ENCODE measurements around the gene PCLO. TPM values are rescaled to one million over a fixed set of nuclear protein-coding genes. Genes with fewer than 3 reads are reported as not detected.

The PCLO gene
- total RNA-seq, 1 experiment from 2014 or later, result 4.1 TPM

DNA sequence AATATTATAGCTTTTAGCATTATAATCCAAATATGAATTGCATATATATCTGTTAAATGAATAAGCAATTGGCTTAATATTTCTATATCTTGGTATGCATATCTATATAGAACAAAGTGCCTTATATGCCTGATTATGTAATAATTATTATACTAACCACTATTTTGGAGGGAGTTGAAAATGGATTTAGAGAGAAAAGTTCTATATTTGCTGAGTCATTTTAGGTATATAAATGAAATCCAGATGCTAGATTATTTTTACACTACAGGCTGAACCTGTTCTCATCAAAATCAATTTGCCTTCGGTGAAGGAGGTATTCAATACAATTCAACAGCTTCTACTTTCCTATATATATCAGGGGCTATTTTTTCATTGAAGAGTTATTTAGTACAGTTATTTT, 276.4 kb downstream of the PCLO start:
- Mint-ChIP-seq H3K4me3 (ENCODE audit: unreplicated experiment) (no peak overlapping the region), H3K27me3 (ENCODE audit: insufficient read depth, unreplicated experiment) (no peaks in the 10 kb centered on the region), H3K9me3 (ENCODE audit: unreplicated experiment) (no peaks in the 10 kb centered on the region), H3K36me3 (ENCODE audit: insufficient read depth, unreplicated experiment) (no peaks in the 10 kb centered on the region), H3K4me1 (ENCODE audit: low read depth, unreplicated experiment) (no peaks in the 10 kb centered on the region), H3K27ac (ENCODE audit: unreplicated experiment) (no peak overlapping the region)
- ChIA-PET CTCF (no interaction called here), POLR2A (no interaction called here)
- Histone ChIP-seq H3K4me1 (no peaks in the 10 kb centered on the region), H3K27me3 (replicated peaks; ENCODE audit: control insufficient read depth, insufficient read depth, low read length) (no peaks in the 10 kb centered on the region), H3K9me3 (no peaks in the 10 kb centered on the region), H3K36me3 (ENCODE audit: control insufficient read depth, insufficient read depth, low read length) (no peaks in the 10 kb centered on the region), H3K4me3 (ENCODE audit: low read depth, low read length) (no peak overlapping the region)
- intact Hi-C loops (cut with micrococcal nuclease; ENCODE audit: unreplicated experiment), result no loop called here
- DNase-seq, result no peak
- TF ChIP-seq, protein P1, sequence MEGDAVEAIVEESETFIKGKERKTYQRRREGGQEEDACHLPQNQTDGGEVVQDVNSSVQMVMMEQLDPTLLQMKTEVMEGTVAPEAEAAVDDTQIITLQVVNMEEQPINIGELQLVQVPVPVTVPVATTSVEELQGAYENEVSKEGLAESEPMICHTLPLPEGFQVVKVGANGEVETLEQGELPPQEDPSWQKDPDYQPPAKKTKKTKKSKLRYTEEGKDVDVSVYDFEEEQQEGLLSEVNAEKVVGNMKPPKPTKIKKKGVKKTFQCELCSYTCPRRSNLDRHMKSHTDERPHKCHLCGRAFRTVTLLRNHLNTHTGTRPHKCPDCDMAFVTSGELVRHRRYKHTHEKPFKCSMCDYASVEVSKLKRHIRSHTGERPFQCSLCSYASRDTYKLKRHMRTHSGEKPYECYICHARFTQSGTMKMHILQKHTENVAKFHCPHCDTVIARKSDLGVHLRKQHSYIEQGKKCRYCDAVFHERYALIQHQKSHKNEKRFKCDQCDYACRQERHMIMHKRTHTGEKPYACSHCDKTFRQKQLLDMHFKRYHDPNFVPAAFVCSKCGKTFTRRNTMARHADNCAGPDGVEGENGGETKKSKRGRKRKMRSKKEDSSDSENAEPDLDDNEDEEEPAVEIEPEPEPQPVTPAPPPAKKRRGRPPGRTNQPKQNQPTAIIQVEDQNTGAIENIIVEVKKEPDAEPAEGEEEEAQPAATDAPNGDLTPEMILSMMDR (IDR thresholded peaks at IDR 0.05; ENCODE audit: insufficient read depth in 1 of 2, low read depth in 1 of 2, low read length in 1 of 2, severe bottlenecking in 1 of 2, unreplicated experiment in 1 of 2), result no peak
- no TSS peak for BruUV-seq (replicated peaks)

DNA sequence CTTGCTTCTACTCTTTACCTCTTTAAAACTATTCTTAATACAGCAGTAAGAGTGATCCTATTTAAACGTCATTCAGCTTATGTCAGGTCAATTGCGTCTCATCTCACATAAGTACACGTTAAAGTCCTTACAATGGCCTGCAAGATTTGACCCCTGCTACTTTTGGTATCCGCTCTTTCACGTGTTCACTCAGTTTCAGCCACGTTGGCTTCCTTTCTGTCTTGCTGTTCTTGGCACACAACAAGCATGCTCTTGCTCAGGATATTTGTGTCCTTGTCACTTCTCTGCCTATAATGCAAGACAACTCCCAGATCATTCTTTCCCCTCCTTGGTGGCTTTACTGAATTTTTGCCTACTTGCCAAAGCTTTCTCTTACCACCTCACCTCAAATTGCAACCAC, 296.8 kb downstream of the PCLO start:
- intact Hi-C loops (cut with micrococcal nuclease; ENCODE audit: unreplicated experiment), result no loop called here
- CTCF ChIA-PET, result no interaction called here

DNA sequence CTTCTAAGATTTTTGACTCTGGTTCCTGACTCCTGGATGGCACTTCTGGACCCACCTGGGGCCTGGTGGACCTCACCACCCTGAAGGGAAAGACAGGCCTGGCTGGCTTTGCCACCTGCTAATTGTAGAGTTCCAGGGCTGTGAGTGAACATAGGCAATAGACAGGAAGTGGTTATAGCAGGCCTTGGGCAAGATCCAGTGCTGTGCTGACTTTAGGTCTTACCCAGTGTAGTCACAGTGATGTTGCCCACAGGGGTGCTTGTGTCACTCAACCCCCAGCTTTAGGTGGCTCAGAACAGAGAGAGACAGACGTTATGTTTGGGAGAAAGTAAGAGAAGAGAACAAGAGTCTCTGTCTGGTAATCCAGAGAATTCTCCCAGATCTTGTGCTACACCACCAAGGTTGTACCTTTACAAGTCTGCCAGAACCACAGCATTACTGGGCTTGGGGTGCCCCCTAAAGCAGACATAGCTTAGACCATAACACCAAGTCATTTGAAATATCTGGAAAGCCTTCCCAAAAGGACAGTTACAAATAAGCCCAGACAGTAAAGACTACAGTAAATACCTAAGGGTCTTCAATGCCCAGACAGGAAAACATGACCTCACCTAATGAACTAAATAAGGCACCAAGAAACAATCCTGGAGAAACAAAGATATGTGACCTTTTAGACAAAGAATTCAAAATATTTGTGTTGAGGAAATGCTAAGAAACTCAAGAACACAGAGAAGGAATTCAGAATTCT, 303.4 kb downstream of the PCLO start:
- no peaks in the 10 kb centered on the region for H3K4me1 ChIP-seq
- no peaks in the 10 kb centered on the region for H3K9me3 Mint-ChIP-seq (ENCODE audit: unreplicated experiment)
- ChIA-PET CTCF (no interaction called here), POLR2A (no interaction called here)
- no peaks in the 10 kb centered on the region for H3K36me3 Mint-ChIP-seq (ENCODE audit: insufficient read depth, unreplicated experiment)
- H3K27ac Mint-ChIP-seq (ENCODE audit: unreplicated experiment), result no peak overlapping the region
- TF ChIP-seq, protein P1 (IDR thresholded peaks at IDR 0.05; ENCODE audit: insufficient read depth in 1 of 2, low read depth in 1 of 2, low read length in 1 of 2, severe bottlenecking in 1 of 2, unreplicated experiment in 1 of 2), result no peak
- no peaks in the 10 kb centered on the region for H3K27me3 ChIP-seq (replicated peaks; ENCODE audit: control insufficient read depth, insufficient read depth, low read length)
- DNase-seq, result no peak
- H3K4me3 ChIP-seq (ENCODE audit: low read depth, low read length), result no peak overlapping the region
- no peaks in the 10 kb centered on the region for H3K27me3 Mint-ChIP-seq (ENCODE audit: insufficient read depth, unreplicated experiment)
- no TSS peak for BruUV-seq (replicated peaks)
- intact Hi-C loops (cut with micrococcal nuclease; ENCODE audit: unreplicated experiment), result no loop called here
- H3K4me3 Mint-ChIP-seq (ENCODE audit: unreplicated experiment), result no peak overlapping the region
- no peaks in the 10 kb centered on the region for H3K36me3 ChIP-seq (ENCODE audit: control insufficient read depth, insufficient read depth, low read length)
- H3K9me3 ChIP-seq, result no peaks in the 10 kb centered on the region
- no peaks in the 10 kb centered on the region for H3K4me1 Mint-ChIP-seq (ENCODE audit: low read depth, unreplicated experiment)

More for the DNA sequence above, 296.8 kb downstream of the PCLO start:
- Histone ChIP-seq H3K36me3 (ENCODE audit: control insufficient read depth, insufficient read depth, low read length) (no peaks in the 10 kb centered on the region), H3K4me1 (no peaks in the 10 kb centered on the region), H3K4me3 (ENCODE audit: low read depth, low read length) (no peak overlapping the region), H3K27me3 (replicated peaks; ENCODE audit: control insufficient read depth, insufficient read depth, low read length) (no peaks in the 10 kb centered on the region), H3K9me3 (no peaks in the 10 kb centered on the region)
- TF ChIP-seq, protein P1 (IDR thresholded peaks at IDR 0.05; ENCODE audit: insufficient read depth in 1 of 2, low read depth in 1 of 2, low read length in 1 of 2, severe bottlenecking in 1 of 2, unreplicated experiment in 1 of 2), result no peak
- H3K4me3 Mint-ChIP-seq (ENCODE audit: unreplicated experiment), result no peak overlapping the region
- DNase-seq, result no peak
- no TSS peak for BruUV-seq (replicated peaks)
- no peak overlapping the region for H3K27ac Mint-ChIP-seq (ENCODE audit: unreplicated experiment)
- H3K9me3 Mint-ChIP-seq (ENCODE audit: unreplicated experiment), result no peaks in the 10 kb centered on the region
- H3K36me3 Mint-ChIP-seq (ENCODE audit: insufficient read depth, unreplicated experiment), result no peaks in the 10 kb centered on the region
- POLR2A ChIA-PET, result no interaction called here
- no peaks in the 10 kb centered on the region for H3K4me1 Mint-ChIP-seq (ENCODE audit: low read depth, unreplicated experiment)
- H3K27me3 Mint-ChIP-seq (ENCODE audit: insufficient read depth, unreplicated experiment), result no peaks in the 10 kb centered on the region

All from Caco-2 (cell line).